Fibroblast of mammary gland (primary cell): ENCODE data around the gene EFCAB10.
"Not testable (repeated sequence)": the region's sequence is repeated elsewhere in the genome, so short reads cannot be mapped to it uniquely, and the experiment has no call there.

Experiments
- DNase-seq: peaks from one replicate; pipeline ENCODE4 v3.0.0-alpha.2; 2010; ENCODE audit warnings: low read depth
- H3K4me3 ChIP-seq: 2 replicates; pipeline ENCODE4 v1.5.1; 2011; ENCODE audit warnings: low read depth, mild to moderate bottlenecking, low read length, moderate library complexity; ENCODE audit not compliant: control insufficient read depth
- CTCF ChIP-seq: conservative IDR thresholded peaks from 2 replicates; pipeline ENCODE4 v1.5.1; 2011; ENCODE audit warnings: low read depth, low read length, inconsistent platforms; ENCODE audit not compliant: control insufficient read depth, insufficient read depth

The EFCAB10 gene

GRCh38 chr7:105611856-105612775 lies 30.8 kb upstream of the EFCAB10 start:
- no peak overlapping the region for H3K4me3 ChIP-seq
- TF ChIP-seq CTCF = no peak
- DNase-seq = peak; percentile 39

GRCh38 chr7:105610165-105610930 lies 29.1 kb upstream of the EFCAB10 start:
- no peak for DNase-seq
- H3K4me3 ChIP-seq = no peak overlapping the region
- no peak for TF ChIP-seq CTCF

- TF ChIP-seq CTCF = no peak
- DNase-seq = peak; percentile 59
- no peak overlapping the region for H3K4me3 ChIP-seq
Observed at GRCh38 chr7:105602325-105603305, 21.3 kb upstream of the EFCAB10 start.

- no peak for TF ChIP-seq CTCF
- no peak for DNase-seq
- H3K4me3 ChIP-seq = no peak overlapping the region
Observed at GRCh38 chr7:105600720-105601550, 19.6 kb upstream of the EFCAB10 start.

- H3K4me3 ChIP-seq = no peak overlapping the region
- no peak for DNase-seq
- TF ChIP-seq CTCF = no peak
Observed at GRCh38 chr7:105599551-105599950, 18.3 kb upstream of the EFCAB10 start.

GRCh38 chr7:105599080-105599479 lies 17.8 kb upstream of the EFCAB10 start:
- H3K4me3 ChIP-seq, DNase-seq: not testable (repeated sequence)
